Uterus (tissue), 2 donors: ENCODE results near the gene WNT16.

ENCODE experiments used
- POLR2A ChIP-seq, 2 donors: fragments of 450-650 bp; IDR thresholded peaks; one replicate each; pipeline ENCODE4 v1.6.1; 2016; ENCODE audit warnings: antibody characterized with exemption in 2 of 2, mild to moderate bottlenecking in 1 of 2, moderate library complexity in 1 of 2
- TF ChIP-seq, protein P1 (sequence below), 4 experiments: fragments of 200-600 bp in 2 of 4; fragments of 450-650 bp in 2 of 4; sonication (generic) in 2 of 4; IDR thresholded peaks; one replicate each; pipeline ENCODE4 v1.5.1; 2016 to 2019; ENCODE audit warnings: antibody characterized with exemption in 4 of 4, mild to moderate bottlenecking in 2 of 4, moderate library complexity in 1 of 4

DNA sequence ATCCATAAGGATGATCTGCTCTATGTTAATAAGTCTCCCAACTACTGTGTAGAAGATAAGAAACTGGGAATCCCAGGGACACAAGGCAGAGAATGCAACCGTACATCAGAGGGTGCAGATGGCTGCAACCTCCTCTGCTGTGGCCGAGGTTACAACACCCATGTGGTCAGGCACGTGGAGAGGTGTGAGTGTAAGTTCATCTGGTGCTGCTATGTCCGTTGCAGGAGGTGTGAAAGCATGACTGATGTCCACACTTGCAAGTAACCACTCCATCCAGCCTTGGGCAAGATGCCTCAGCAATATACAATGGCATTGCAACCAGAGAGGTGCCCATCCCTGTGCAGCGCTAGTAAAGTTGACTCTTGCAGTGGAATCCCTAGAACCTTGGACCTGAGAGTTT lies 10.3 kb downstream of the WNT16 start:
- TF ChIP-seq, protein P1, sequence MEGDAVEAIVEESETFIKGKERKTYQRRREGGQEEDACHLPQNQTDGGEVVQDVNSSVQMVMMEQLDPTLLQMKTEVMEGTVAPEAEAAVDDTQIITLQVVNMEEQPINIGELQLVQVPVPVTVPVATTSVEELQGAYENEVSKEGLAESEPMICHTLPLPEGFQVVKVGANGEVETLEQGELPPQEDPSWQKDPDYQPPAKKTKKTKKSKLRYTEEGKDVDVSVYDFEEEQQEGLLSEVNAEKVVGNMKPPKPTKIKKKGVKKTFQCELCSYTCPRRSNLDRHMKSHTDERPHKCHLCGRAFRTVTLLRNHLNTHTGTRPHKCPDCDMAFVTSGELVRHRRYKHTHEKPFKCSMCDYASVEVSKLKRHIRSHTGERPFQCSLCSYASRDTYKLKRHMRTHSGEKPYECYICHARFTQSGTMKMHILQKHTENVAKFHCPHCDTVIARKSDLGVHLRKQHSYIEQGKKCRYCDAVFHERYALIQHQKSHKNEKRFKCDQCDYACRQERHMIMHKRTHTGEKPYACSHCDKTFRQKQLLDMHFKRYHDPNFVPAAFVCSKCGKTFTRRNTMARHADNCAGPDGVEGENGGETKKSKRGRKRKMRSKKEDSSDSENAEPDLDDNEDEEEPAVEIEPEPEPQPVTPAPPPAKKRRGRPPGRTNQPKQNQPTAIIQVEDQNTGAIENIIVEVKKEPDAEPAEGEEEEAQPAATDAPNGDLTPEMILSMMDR (IDR thresholded peaks at IDR 0.05), result no peak
- TF ChIP-seq POLR2A (IDR thresholded peaks at IDR 0.05), result no peak
